22Rv1 (cell line): ENCODE results near the gene SYT13.

Experiments
- CTCF ChIP-seq: fragments of 450-650 bp; IDR thresholded peaks from 2 replicates; pipeline ENCODE4 v1.5.1; 2017; ENCODE audit warnings: mild to moderate bottlenecking
- ZFX ChIP-seq: fragments of 450-650 bp; IDR thresholded peaks from 2 replicates; pipeline ENCODE4 v1.6.1; 2017; ENCODE audit warnings: antibody characterized with exemption, borderline replicate concordance

GRCh38 chr11:45212566-45213315, 73.4 kb downstream of the SYT13 start:
- TF ChIP-seq CTCF, result peak; percentile 51
- TF ChIP-seq ZFX, result no peak
